T-helper 17 cell (primary cell): ENCODE results near the gene DDX10. TPM values are rescaled to one million over a fixed set of nuclear protein-coding genes. Genes with fewer than 3 reads are reported as not detected.

Experiments
- ATAC-seq: fragments of 150-1000 bp; cut with Tn5 transposase; 2 replicates; pipeline ENCODE4 v1.10.0; 2021; ENCODE audit warnings: mild to moderate bottlenecking, moderate library complexity
- DNase-seq, 3 donors: peaks; one replicate each; pipeline versions ENCODE4 v3.0.0 to v3.0.0-alpha.2; 2020 to 2021
- H3K9me3 ChIP-seq: one replicate; pipeline ENCODE4 v1.7.0; 2013; ENCODE audit warnings: low read length, mild to moderate bottlenecking; ENCODE audit not compliant: control insufficient read depth, poor library complexity, severe bottlenecking
- H3K27ac Mint-ChIP-seq: one replicate; pipeline ENCODE4 v1.8.0; 2022; ENCODE audit warnings: mild to moderate bottlenecking, moderate library complexity, mixed read lengths
- H3K27me3 Mint-ChIP-seq: one replicate; pipeline ENCODE4 v1.8.0; 2022; ENCODE audit warnings: mixed read lengths
- H3K36me3 Mint-ChIP-seq: one replicate; pipeline ENCODE4 v1.8.0; 2022; ENCODE audit warnings: low read depth, mixed read lengths
- H3K4me1 Mint-ChIP-seq: one replicate; pipeline ENCODE4 v1.8.0; 2022; ENCODE audit warnings: mild to moderate bottlenecking, mixed read lengths
- H3K4me3 Mint-ChIP-seq: one replicate; pipeline ENCODE4 v1.8.0; 2022; ENCODE audit warnings: mild to moderate bottlenecking, moderate library complexity, mixed read lengths
- total RNA-seq, 4 donors: library from RNA in 2 of 4; stranded (reverse) in 2 of 4; gene quantifications; one replicate each; pipeline ENCODE4 v1.2.3 and lab custom pipeline; 2022 to 2026

DDX10 gene
- total RNA-seq, 2 donors from 2014 or later: 24.8 to 26.6 TPM

GRCh38 chr11:108975026-108975425 lies 310.2 kb downstream of the DDX10 start:
- H3K4me3 Mint-ChIP-seq: no peak overlapping the region
- no peak for DNase-seq
- no peaks in the 10 kb centered on the region for H3K9me3 ChIP-seq
- no peaks in the 10 kb centered on the region for H3K36me3 Mint-ChIP-seq
- no peak overlapping the region for H3K27ac Mint-ChIP-seq
- no peaks in the 10 kb centered on the region for H3K4me1 Mint-ChIP-seq
- no peak for ATAC-seq
- peaks cover 9% of the 10 kb centered on the region for H3K27me3 Mint-ChIP-seq

GRCh38 chr11:108975641-108976071 lies 310.8 kb downstream of the DDX10 start:
- H3K36me3 Mint-ChIP-seq: no peaks in the 10 kb centered on the region
- no peak overlapping the region for H3K27ac Mint-ChIP-seq
- ATAC-seq (no peak), DNase-seq (no peak)
- H3K27me3 Mint-ChIP-seq: peaks cover 9% of the 10 kb centered on the region
- H3K4me3 Mint-ChIP-seq: no peak overlapping the region
- no peaks in the 10 kb centered on the region for H3K4me1 Mint-ChIP-seq
- no peaks in the 10 kb centered on the region for H3K9me3 ChIP-seq

GRCh38 chr11:108983636-108984420 lies 319.0 kb downstream of the DDX10 start:
- Mint-ChIP-seq H3K4me1 (no peaks in the 10 kb centered on the region), H3K27me3 (peaks cover 6% of the 10 kb centered on the region), H3K4me3 (no peak overlapping the region), H3K36me3 (no peaks in the 10 kb centered on the region), H3K27ac (no peak overlapping the region)
- no peak for ATAC-seq
- H3K9me3 ChIP-seq: no peaks in the 10 kb centered on the region
- no peak for DNase-seq

- H3K4me1 Mint-ChIP-seq: no peaks in the 10 kb centered on the region
- DNase-seq: no peak
- no peaks in the 10 kb centered on the region for H3K9me3 ChIP-seq
- no peak for ATAC-seq
- H3K27me3 Mint-ChIP-seq: peaks cover 6% of the 10 kb centered on the region
- no peaks in the 10 kb centered on the region for H3K36me3 Mint-ChIP-seq
- H3K27ac Mint-ChIP-seq: no peak overlapping the region
- no peak overlapping the region for H3K4me3 Mint-ChIP-seq
Measured at GRCh38 chr11:108984523-108984922, 319.7 kb downstream of the DDX10 start.

- Mint-ChIP-seq H3K4me1 (no peaks in the 10 kb centered on the region), H3K27me3 (peaks cover 6% of the 10 kb centered on the region), H3K36me3 (no peaks in the 10 kb centered on the region), H3K4me3 (no peak overlapping the region), H3K27ac (no peak overlapping the region)
- ATAC-seq: no peak
- no peak for DNase-seq
- no peaks in the 10 kb centered on the region for H3K9me3 ChIP-seq
Measured at GRCh38 chr11:108985236-108985944, 320.5 kb downstream of the DDX10 start.

- no peaks in the 10 kb centered on the region for H3K9me3 ChIP-seq
- Mint-ChIP-seq H3K27ac (no peak overlapping the region), H3K27me3 (peaks cover 6% of the 10 kb centered on the region), H3K36me3 (no peaks in the 10 kb centered on the region), H3K4me1 (no peaks in the 10 kb centered on the region), H3K4me3 (no peak overlapping the region)
- DNase-seq (no peak), ATAC-seq (no peak)
Measured at GRCh38 chr11:108985945-108986279, 321.0 kb downstream of the DDX10 start.

Other genes with a start within 250 kb of the DDX10 start
- 1 to 10 TPM in 1 of 2 donors, under 1 TPM in 1; 0.96 to 1.7 TPM for gene C11orf65, start 197.5 kb upstream of the DDX10 start, total RNA-seq
- gene POGLUT3, start 166.7 kb upstream of the DDX10 start, total RNA-seq: 1 to 10 TPM; 5.5 to 7.7 TPM
- gene EXPH5, start 71.3 kb upstream of the DDX10 start, total RNA-seq: 1 to 10 TPM in 1 of 2 donors, under 1 TPM in 1; 0.96 to 1.3 TPM